AG04450 (cell line): ENCODE measurements around the gene ANTXRL. TPM values are rescaled to one million over a fixed set of nuclear protein-coding genes. Genes with fewer than 3 reads are reported as not detected.

Experiments
- CTCF ChIA-PET: fragments of 300-600, 350-600 bp; formaldehyde crosslinking; extraction: SDS; loops from one replicate; lab custom pipeline; 2022; ENCODE audit warnings: antibody characterized with exemption, inconsistent platforms; lab: Charles Lee
- POLR2A ChIA-PET: fragments of 350-600 bp; formaldehyde crosslinking; extraction: SDS; loops from one replicate; lab custom pipeline; 2021; ENCODE audit warnings: antibody characterized with exemption, inconsistent platforms; lab: Yijun Ruan, JAX
- DNase-seq: peaks from one replicate; pipeline ENCODE4 v3.0.0-alpha.2; 2011; ENCODE audit warnings: low read depth, low spot score
- H3K27ac ChIP-seq: one replicate; pipeline ENCODE4 v1.5.1; 2012; ENCODE audit warnings: low read depth, low read length, control low read depth
- H3K27me3 ChIP-seq: one replicate; pipeline ENCODE4 v1.6.0; 2012; ENCODE audit warnings: low read length; ENCODE audit not compliant: control insufficient read depth, insufficient read depth
- H3K4me3 ChIP-seq: 2 replicates; pipeline ENCODE4 v1.5.1; 2011; ENCODE audit warnings: mild to moderate bottlenecking, low read depth, low read length, control low read depth
- H3K9me3 ChIP-seq: 2 replicates; pipeline ENCODE4 v1.5.1; 2012; ENCODE audit warnings: low read length; ENCODE audit not compliant: control insufficient read depth, insufficient read depth
- CTCF ChIP-seq: IDR thresholded peaks from 2 replicates; pipeline ENCODE4 v1.5.1; 2011; ENCODE audit warnings: low read depth, low read length, control low read depth, inconsistent platforms
- polyA plus RNA-seq: library from polyadenylated mRNA; depleted of rRNA; stranded (reverse); fragments of >200 nt; gene quantifications from 2 replicates; pipeline ENCODE4 v1.2.3, GENCODE V29; 2011

The ANTXRL gene
- polyA plus RNA-seq, 1 experiment, result not detected

DNA sequence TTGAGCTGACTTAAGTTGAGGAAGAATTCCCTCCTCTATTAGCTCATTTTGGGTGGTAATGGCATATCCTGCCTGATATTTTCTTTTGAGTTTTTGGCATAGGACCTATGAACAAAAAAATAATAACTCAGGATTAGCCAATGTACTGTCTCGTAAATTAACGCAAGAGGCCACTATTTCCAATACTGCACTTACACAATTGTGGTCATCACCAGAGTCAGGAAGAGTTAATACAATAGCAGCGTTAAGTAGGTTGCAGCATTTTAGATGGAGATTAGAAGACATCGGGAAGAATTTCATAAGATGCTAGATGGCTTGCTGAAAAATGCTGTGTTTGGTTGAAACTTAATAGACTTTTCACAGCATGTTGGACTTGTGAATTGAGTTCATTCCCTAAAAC is 36.4 kb downstream of the ANTXRL start:
- POLR2A ChIA-PET, result no interaction called here
- no peak for DNase-seq
- H3K27ac ChIP-seq, result no peak overlapping the region
- H3K9me3 ChIP-seq, result no peaks in the 10 kb centered on the region
- CTCF ChIA-PET, result no interaction called here
- TF ChIP-seq CTCF, result no peak
- no peak overlapping the region for H3K4me3 ChIP-seq
- H3K27me3 ChIP-seq, result no peaks in the 10 kb centered on the region

DNA sequence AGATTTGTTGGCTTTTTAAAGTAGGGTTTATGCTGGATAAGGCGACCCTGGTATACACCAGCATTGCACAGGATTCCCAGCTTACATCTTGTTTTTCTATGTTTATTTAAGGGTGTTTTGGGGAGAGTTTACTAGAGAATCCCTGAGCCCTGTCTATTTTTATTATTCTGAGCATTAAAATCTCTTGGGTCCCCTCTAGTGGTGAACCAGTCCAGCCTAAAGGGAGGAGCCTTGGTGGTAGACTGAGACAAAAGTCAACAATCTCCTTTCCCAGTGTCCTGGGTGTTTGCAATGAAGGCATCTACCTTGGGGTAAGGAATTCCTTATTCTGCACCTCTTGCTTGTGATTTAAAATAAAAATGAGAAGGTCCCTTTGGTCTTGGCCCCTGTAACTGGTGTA is 38.2 kb downstream of the ANTXRL start:
- ChIA-PET POLR2A (no interaction called here), CTCF (interaction anchor here (0.9 to 1.4 kb wide), 2 partner anchors 82 to 96 kb away, joined by 4 to 5 read pairs; no protein-coding TSS in a partner anchor)
- DNase-seq, result no peak
- H3K9me3 ChIP-seq, result no peaks in the 10 kb centered on the region
- H3K27ac ChIP-seq, result no peak overlapping the region
- H3K27me3 ChIP-seq, result no peaks in the 10 kb centered on the region
- TF ChIP-seq CTCF, result peak; percentile 60
- no peak overlapping the region for H3K4me3 ChIP-seq

DNA sequence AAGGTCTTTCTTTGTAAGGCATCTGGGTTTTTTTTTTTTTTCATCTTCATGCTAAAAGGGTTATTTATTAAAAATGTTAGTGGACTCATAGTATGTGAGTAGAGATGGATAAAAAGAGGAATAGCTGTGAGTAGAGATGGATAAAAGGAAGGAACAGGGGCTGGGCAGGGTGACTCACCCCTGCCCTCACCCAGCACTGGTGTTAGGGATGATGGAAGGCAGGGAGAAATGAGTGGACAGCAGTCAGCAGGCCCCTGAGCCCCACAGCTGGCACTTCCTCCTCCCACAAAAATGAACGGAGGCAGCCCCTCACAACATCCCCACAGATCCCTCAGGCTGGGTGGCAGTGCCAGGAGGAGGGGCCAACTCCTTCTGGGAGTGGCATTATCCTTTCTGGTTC is 39.3 kb downstream of the ANTXRL start:
- H3K27ac ChIP-seq, result no peak overlapping the region
- H3K27me3 ChIP-seq, result no peaks in the 10 kb centered on the region
- DNase-seq, result no peak
- POLR2A ChIA-PET, result no interaction called here
- no peak for TF ChIP-seq CTCF
- no peaks in the 10 kb centered on the region for H3K9me3 ChIP-seq
- CTCF ChIA-PET, result interaction anchor here (0.9 kb wide), 1 partner anchor 83 kb away, joined by 5 read pairs; no protein-coding TSS in a partner anchor
- no peak overlapping the region for H3K4me3 ChIP-seq

DNA sequence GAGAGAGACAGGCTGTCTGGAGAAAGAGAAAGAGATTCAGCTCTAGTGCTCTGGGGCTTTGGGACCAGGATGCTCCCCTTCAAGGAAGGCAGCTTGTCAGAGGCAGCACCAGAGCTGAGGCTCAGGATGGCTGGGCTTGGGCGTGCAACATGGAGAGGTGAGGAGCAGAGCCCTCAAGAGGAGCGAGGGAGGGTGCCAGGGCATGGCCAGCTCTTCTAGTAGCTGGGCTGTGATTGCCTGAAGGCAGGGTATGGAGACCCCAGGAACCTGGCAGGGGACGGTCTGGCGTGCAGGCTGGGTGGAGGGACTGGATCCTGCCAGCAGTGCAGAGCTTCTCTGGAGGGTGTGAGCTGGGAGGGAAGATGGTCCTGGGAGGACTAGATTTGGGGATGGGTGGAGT is 40.2 kb downstream of the ANTXRL start:
- no peak for TF ChIP-seq CTCF
- Histone ChIP-seq H3K27me3 (no peaks in the 10 kb centered on the region), H3K4me3 (no peak overlapping the region), H3K27ac (no peak overlapping the region), H3K9me3 (no peaks in the 10 kb centered on the region)
- CTCF ChIA-PET, result no interaction called here
- POLR2A ChIA-PET, result no interaction called here
- DNase-seq, result no peak

DNA sequence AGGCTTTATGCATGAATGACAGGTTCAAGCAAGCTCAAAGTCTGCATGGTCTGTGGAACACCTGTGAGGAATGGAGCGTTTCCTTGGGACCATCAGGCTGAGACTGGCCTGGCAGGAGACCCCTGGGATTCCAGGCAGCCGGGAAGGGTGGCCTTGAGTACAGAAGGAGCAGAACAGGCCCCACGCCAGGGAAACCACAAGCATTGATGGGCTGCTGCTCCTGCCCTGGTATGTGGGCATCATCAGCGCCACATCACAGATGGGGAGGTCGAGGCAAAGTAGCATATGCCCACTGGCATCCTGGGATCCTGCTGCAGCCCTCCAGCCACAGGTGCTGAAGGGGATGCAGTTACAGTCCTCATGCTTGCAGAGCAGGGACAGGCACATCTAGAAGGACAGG is 40.9 kb downstream of the ANTXRL start:
- TF ChIP-seq CTCF, result no peak
- DNase-seq, result no peak
- H3K4me3 ChIP-seq, result no peak overlapping the region
- H3K27me3 ChIP-seq, result no peaks in the 10 kb centered on the region
- no peaks in the 10 kb centered on the region for H3K9me3 ChIP-seq
- no peak overlapping the region for H3K27ac ChIP-seq
- CTCF ChIA-PET, result no interaction called here
- POLR2A ChIA-PET, result no interaction called here
